WTC11 (cell line): ENCODE data around the gene RCL1. TPM values are rescaled to one million over a fixed set of nuclear protein-coding genes. Genes with fewer than 3 reads are reported as not detected.
A peak's percentile ranks its signal among the peaks of the same experiment; 100 is the strongest.

Experiments used
- ATAC-seq: fragments of 200-7000 bp; cut with Tn5 transposase; 2 replicates; pipeline ENCODE4 v1.10.0; 2021; ENCODE audit warnings: mild to moderate bottlenecking, moderate library complexity
- CTCF ChIA-PET: fragments of 300-600 bp; sonication (Branson Sonifier 250); formaldehyde crosslinking; loops from one replicate; lab custom pipeline; 2021; ENCODE audit warnings: antibody characterized with exemption; lab: Charles Lee
- POLR2A ChIA-PET: fragments of 350-600 bp; sonication (Branson Sonifier 250); formaldehyde crosslinking; loops from one replicate; lab custom pipeline; 2021; ENCODE audit warnings: antibody characterized with exemption; lab: Charles Lee
- DNase-seq: peaks from one replicate; pipeline ENCODE4 v3.0.0; 2021; ENCODE audit warnings: low spot score
- H3K27ac Mint-ChIP-seq: 2 replicates; pipeline ENCODE4 v1.8.0; 2021; ENCODE audit warnings: mixed read lengths
- H3K27me3 Mint-ChIP-seq: 2 replicates; pipeline ENCODE4 v1.8.0; 2021; ENCODE audit warnings: low read depth, mild to moderate bottlenecking, moderate library complexity, mixed read lengths
- H3K36me3 Mint-ChIP-seq: 2 replicates; pipeline ENCODE4 v1.8.0; 2021; ENCODE audit warnings: mixed read lengths
- H3K4me1 Mint-ChIP-seq: 2 replicates; pipeline ENCODE4 v1.8.0; 2022; ENCODE audit warnings: mixed read lengths
- H3K4me3 Mint-ChIP-seq: 2 replicates; pipeline ENCODE4 v1.8.0; 2021; ENCODE audit warnings: mild to moderate bottlenecking, moderate library complexity, mixed read lengths
- H3K9me3 Mint-ChIP-seq: 2 replicates; pipeline ENCODE4 v1.8.0; 2021; ENCODE audit warnings: mixed read lengths
- AR ChIP-seq: fragments of 250-450 bp; sonication (Bioruptor Pico); IDR thresholded peaks from 2 replicates; pipeline ENCODE4 v1.9.0; 2021; ENCODE audit warnings: mild to moderate bottlenecking
- ATF1 ChIP-seq: sonication (generic); formaldehyde crosslinking; IDR thresholded peaks from 2 replicates; pipeline ENCODE4 v1.8.1; 2023; ENCODE audit warnings: mild to moderate bottlenecking, moderate library complexity, missing genetic modification reagents
- CBFB ChIP-seq: sonication (generic); formaldehyde crosslinking; IDR thresholded peaks from 2 replicates; pipeline ENCODE4 v1.8.1; 2022; ENCODE audit warnings: mild to moderate bottlenecking, low read depth, missing genetic modification reagents
- ESRRA ChIP-seq: sonication (generic); formaldehyde crosslinking; IDR thresholded peaks from 2 replicates; pipeline ENCODE4 v1.8.1; 2022; ENCODE audit warnings: mild to moderate bottlenecking, missing genetic modification reagents, borderline replicate concordance
- GRHL2 ChIP-seq: fragments of 250-450 bp; sonication (Bioruptor Pico); IDR thresholded peaks from 2 replicates; pipeline ENCODE4 v1.8.0; 2022; ENCODE audit warnings: mild to moderate bottlenecking, moderate library complexity; ENCODE audit not compliant: insufficient replicate concordance, severe bottlenecking
- HMGA2 ChIP-seq: fragments of 250-450 bp; sonication (Bioruptor Pico); IDR thresholded peaks from 2 replicates; pipeline ENCODE4 v1.4.0; 2021; ENCODE audit warnings: mild to moderate bottlenecking, moderate library complexity
- IRF2 ChIP-seq: sonication (generic); formaldehyde crosslinking; IDR thresholded peaks from 2 replicates; pipeline ENCODE4 v1.8.0; 2022; ENCODE audit warnings: low read depth, missing genetic modification reagents, borderline replicate concordance
- JUN ChIP-seq: sonication (generic); formaldehyde crosslinking; IDR thresholded peaks from 2 replicates; pipeline ENCODE4 v1.8.0; 2023; ENCODE audit warnings: mild to moderate bottlenecking, missing genetic modification reagents
- MYBL2 ChIP-seq: sonication (generic); formaldehyde crosslinking; IDR thresholded peaks from 2 replicates; pipeline ENCODE4 v1.8.1; 2023; ENCODE audit warnings: mild to moderate bottlenecking, moderate library complexity, missing genetic modification reagents
- NR3C1 ChIP-seq: sonication (generic); formaldehyde crosslinking; conservative IDR thresholded peaks from 2 replicates; pipeline ENCODE4 v1.8.1; 2023; ENCODE audit warnings: low read depth, mild to moderate bottlenecking, missing genetic modification reagents
- RELA ChIP-seq: sonication (generic); formaldehyde crosslinking; IDR thresholded peaks from 2 replicates; pipeline ENCODE4 v1.8.1; 2022; ENCODE audit warnings: missing genetic modification reagents, mild to moderate bottlenecking, borderline replicate concordance
- ZNF121 ChIP-seq: sonication (generic); formaldehyde crosslinking; IDR thresholded peaks from 2 replicates; pipeline ENCODE4 v1.8.0; 2023; ENCODE audit warnings: missing genetic modification reagents
- ZNF423 ChIP-seq: fragments of 250-450 bp; sonication (Bioruptor Pico); IDR thresholded peaks from 2 replicates; pipeline ENCODE4 v2.1.2; 2022; ENCODE audit warnings: mild to moderate bottlenecking, moderate library complexity
- ZNF671 ChIP-seq: fragments of 250-450 bp; sonication (Bioruptor Pico); IDR thresholded peaks from 2 replicates; pipeline ENCODE4 v1.8.0; 2021; ENCODE audit warnings: mild to moderate bottlenecking
- total RNA-seq: library from RNA; stranded (reverse); gene quantifications from 3 replicates; pipeline ENCODE4 v1.2.3, GENCODE V29; 2021
- TF ChIP-seq, protein P1 (sequence below): sonication (generic); formaldehyde crosslinking; IDR thresholded peaks from 2 replicates; pipeline ENCODE4 v1.8.1; 2022; ENCODE audit warnings: low read depth, mild to moderate bottlenecking, moderate library complexity, missing genetic modification reagents, borderline replicate concordance
- TF ChIP-seq, protein P2 (sequence below): fragments of 250-450 bp; sonication (Bioruptor Pico); IDR thresholded peaks from 2 replicates; pipeline ENCODE4 v1.9.0; 2021; ENCODE audit warnings: mild to moderate bottlenecking
- TF ChIP-seq, protein P3 (sequence below): sonication (generic); formaldehyde crosslinking; IDR thresholded peaks from 2 replicates; pipeline ENCODE4 v1.8.0; 2023; ENCODE audit warnings: missing genetic modification reagents

Gene RCL1
- total RNA-seq, 1 experiment from 2014 or later = 27.2 TPM

DNA sequence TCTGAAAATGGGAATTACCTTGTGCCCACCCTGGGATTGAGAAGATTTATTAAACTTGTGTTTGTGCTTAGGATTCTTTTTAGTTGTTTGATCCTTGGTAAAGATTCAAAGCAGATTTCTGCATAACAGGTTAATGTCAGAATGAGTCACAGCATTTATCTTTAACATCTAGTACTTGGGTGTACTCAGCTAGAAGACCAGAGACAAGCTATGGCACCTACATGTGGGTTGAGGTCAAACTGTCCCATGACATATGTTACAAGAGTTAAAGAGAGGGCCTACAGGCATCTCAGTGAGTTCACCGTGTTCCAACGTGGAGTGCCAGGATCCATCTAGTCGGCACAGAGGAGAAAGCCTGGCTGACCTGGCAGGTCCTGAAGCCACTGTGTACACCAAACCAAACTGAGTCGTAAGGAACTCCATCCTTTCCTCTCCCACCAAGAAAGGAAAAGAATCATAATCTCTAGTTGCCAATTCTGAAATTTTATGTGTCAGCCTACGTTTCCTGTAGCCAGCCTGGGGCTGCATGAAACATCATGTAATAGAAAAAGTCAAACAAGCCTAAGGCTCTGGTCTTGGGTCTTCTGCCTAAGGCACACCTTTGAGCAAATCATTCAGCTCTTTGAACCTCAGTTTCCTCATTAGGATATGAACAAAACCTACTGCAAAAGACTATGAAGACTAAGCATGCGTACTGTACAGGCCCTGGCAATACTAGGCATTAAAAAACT, 73.7 kb downstream of the RCL1 start:
- no peak for TF ChIP-seq ATF1 (CRISPR knock-in tag)
- Mint-ChIP-seq H3K27ac (no peak overlapping the region), H3K4me3 (no peak overlapping the region), H3K36me3 (peaks cover 7% of the 10 kb centered on the region), H3K9me3 (no peaks in the 10 kb centered on the region), H3K27me3 (no peaks in the 10 kb centered on the region), H3K4me1 (peaks cover 9% of the 10 kb centered on the region)
- DNase-seq = no peak
- CTCF ChIA-PET = interaction anchor here (1.2 kb wide), 1 partner anchor 107 kb away, joined by 6 read pairs; no protein-coding TSS in a partner anchor
- ATAC-seq = no peak
- POLR2A ChIA-PET = no interaction called here

GRCh38 chr9:4873066-4873465, 80.3 kb downstream of the RCL1 start:
- TF ChIP-seq, protein P1, sequence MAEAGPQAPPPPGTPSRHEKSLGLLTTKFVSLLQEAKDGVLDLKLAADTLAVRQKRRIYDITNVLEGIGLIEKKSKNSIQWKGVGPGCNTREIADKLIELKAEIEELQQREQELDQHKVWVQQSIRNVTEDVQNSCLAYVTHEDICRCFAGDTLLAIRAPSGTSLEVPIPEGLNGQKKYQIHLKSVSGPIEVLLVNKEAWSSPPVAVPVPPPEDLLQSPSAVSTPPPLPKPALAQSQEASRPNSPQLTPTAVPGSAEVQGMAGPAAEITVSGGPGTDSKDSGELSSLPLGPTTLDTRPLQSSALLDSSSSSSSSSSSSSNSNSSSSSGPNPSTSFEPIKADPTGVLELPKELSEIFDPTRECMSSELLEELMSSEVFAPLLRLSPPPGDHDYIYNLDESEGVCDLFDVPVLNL = no peak
- TF ChIP-seq, protein P2, sequence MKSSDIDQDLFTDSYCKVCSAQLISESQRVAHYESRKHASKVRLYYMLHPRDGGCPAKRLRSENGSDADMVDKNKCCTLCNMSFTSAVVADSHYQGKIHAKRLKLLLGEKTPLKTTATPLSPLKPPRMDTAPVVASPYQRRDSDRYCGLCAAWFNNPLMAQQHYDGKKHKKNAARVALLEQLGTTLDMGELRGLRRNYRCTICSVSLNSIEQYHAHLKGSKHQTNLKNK = no peak
- TF ChIP-seq ZNF423 (CRISPR knock-in tag) = no peak
- no peak for TF ChIP-seq JUN (CRISPR knock-in tag)
- Mint-ChIP-seq H3K9me3 (no peaks in the 10 kb centered on the region), H3K27me3 (no peaks in the 10 kb centered on the region), H3K4me1 (no peaks in the 10 kb centered on the region), H3K4me3 (no peak overlapping the region), H3K36me3 (peaks cover 9% of the 10 kb centered on the region), H3K27ac (no peak overlapping the region)
- POLR2A ChIA-PET = no interaction called here
- ATAC-seq = no peak
- CTCF ChIA-PET = interaction anchor here (0.6 kb wide), 1 partner anchor 268 kb away, joined by 3 read pairs; no protein-coding TSS in a partner anchor
- DNase-seq = no peak

DNA sequence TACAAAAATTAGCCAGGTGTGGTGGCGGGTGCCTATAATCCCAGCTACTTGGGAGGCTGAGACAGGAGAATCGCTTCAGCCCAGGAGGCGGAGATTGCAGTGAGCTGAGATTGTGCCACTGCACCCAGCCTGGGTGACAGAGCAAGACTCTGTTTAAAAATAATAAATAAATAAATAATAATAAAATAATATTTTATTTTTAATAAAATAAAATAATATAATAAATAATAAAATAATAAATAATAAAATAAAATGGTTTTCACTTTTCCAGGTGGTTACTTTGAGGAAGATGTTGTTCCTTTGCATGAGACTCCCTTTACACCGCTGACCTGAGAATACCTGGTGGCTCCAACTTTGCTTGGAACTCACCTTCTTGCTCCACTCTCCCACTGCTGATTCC, 82.8 kb downstream of the RCL1 start:
- no peaks in the 10 kb centered on the region for H3K27me3 Mint-ChIP-seq
- peaks cover under 1% of the 10 kb centered on the region; the same call in 1 of the 2 replicates for H3K9me3 Mint-ChIP-seq
- no peaks in the 10 kb centered on the region for H3K4me1 Mint-ChIP-seq
- POLR2A ChIA-PET = no interaction called here
- H3K27ac Mint-ChIP-seq = no peak overlapping the region
- no peak overlapping the region for H3K4me3 Mint-ChIP-seq
- CTCF ChIA-PET = no interaction called here
- H3K36me3 Mint-ChIP-seq = peaks cover 7% of the 10 kb centered on the region; the same call in 1 of the 2 replicates
- no peak for DNase-seq
- TF ChIP-seq CBFB (CRISPR knock-in tag) = no peak
- TF ChIP-seq HMGA2 (CRISPR knock-in tag) = peak; percentile 99
- TF ChIP-seq, all 79 proteins: peak for 1
- no peak for ATAC-seq

- no peaks in the 10 kb centered on the region for H3K27me3 Mint-ChIP-seq
- no peak for ATAC-seq
- H3K4me1 Mint-ChIP-seq = 0 out of 2 replicates have a peak, but pooled peaks cover 3% of the 10 kb centered on the region
- H3K27ac Mint-ChIP-seq = no peak overlapping the region
- peaks cover 4% of the 10 kb centered on the region; the same call in 1 of the 2 replicates for H3K9me3 Mint-ChIP-seq
- peaks cover 6% of the 10 kb centered on the region; the same call in 1 of the 2 replicates for H3K36me3 Mint-ChIP-seq
- no peak overlapping the region for H3K4me3 Mint-ChIP-seq
- POLR2A ChIA-PET = no interaction called here
- TF ChIP-seq, protein P3, sequence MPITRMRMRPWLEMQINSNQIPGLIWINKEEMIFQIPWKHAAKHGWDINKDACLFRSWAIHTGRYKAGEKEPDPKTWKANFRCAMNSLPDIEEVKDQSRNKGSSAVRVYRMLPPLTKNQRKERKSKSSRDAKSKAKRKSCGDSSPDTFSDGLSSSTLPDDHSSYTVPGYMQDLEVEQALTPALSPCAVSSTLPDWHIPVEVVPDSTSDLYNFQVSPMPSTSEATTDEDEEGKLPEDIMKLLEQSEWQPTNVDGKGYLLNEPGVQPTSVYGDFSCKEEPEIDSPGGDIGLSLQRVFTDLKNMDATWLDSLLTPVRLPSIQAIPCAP (CRISPR knock-in tag) = no peak
- no peak for TF ChIP-seq IRF2 (CRISPR knock-in tag)
- TF ChIP-seq, protein P1 = no peak
- no peak for DNase-seq
- CTCF ChIA-PET = no interaction called here
Measured at GRCh38 chr9:4879115-4879558, 86.4 kb downstream of the RCL1 start.

- no peak for TF ChIP-seq GRHL2 (CRISPR knock-in tag)
- TF ChIP-seq MYBL2 (CRISPR knock-in tag) = no peak
- no peak for TF ChIP-seq ZNF121
- no peak for TF ChIP-seq ZNF671 (CRISPR knock-in tag)
- no peak for TF ChIP-seq NR3C1 (CRISPR knock-in tag)
- no peak for TF ChIP-seq RELA (CRISPR knock-in tag)
- TF ChIP-seq AR (CRISPR knock-in tag) = no peak
- no peak for TF ChIP-seq ESRRA (CRISPR knock-in tag)
- H3K9me3 Mint-ChIP-seq = peaks cover 4% of the 10 kb centered on the region; the same call in 1 of the 2 replicates
- DNase-seq (no peak), ATAC-seq (no peak)
- H3K36me3 Mint-ChIP-seq = peaks cover 17% of the 10 kb centered on the region
- H3K27me3 Mint-ChIP-seq = no peaks in the 10 kb centered on the region
- H3K4me1 Mint-ChIP-seq = peaks cover 14% of the 10 kb centered on the region
- ChIA-PET POLR2A (no interaction called here), CTCF (no interaction called here)
- H3K27ac Mint-ChIP-seq = no peak overlapping the region
- H3K4me3 Mint-ChIP-seq = no peak overlapping the region
Measured at GRCh38 chr9:4883326-4883873, 90.7 kb downstream of the RCL1 start.
